ENCODE measurements around the gene PRM3.

- TF ChIP-seq CTCF (IDR thresholded peaks at IDR 0.05) (no peak), POLR2A (IDR thresholded peaks at IDR 0.05) (no peak)
Observed at GRCh38 chr16:11280616-11281522, 7.4 kb upstream of the PRM3 start, which contains the start of gene PRM1.
